RWPE1 (cell line): ENCODE data around the gene PRSS8.

ENCODE experiments used
- CTCF ChIA-PET: fragments of 350-600 bp; sonication (Branson Sonifier 250); formaldehyde crosslinking; extraction: SDS; loops from one replicate; lab custom pipeline; 2021; lab: Yijun Ruan, JAX
- POLR2A ChIA-PET: fragments of 400-600 bp; formaldehyde crosslinking; extraction: SDS; loops from one replicate; lab custom pipeline; 2020; ENCODE audit warnings: antibody characterized with exemption; ENCODE audit not compliant: low non-redundant PET; lab: Yijun Ruan, JAX
- DNase-seq: peaks from one replicate; pipeline ENCODE4 v3.0.0; 2012; ENCODE audit warnings: low spot score
- H3K27ac ChIP-seq: fragments of 450-650 bp; 2 replicates; pipeline ENCODE4 v1.5.1; 2017
- TF ChIP-seq, protein P1 (sequence below): fragments of 450-650 bp; conservative IDR thresholded peaks from 2 replicates; pipeline ENCODE4 v1.5.1; 2017; ENCODE audit warnings: low read depth, mild to moderate bottlenecking

Gene PRSS8

DNA sequence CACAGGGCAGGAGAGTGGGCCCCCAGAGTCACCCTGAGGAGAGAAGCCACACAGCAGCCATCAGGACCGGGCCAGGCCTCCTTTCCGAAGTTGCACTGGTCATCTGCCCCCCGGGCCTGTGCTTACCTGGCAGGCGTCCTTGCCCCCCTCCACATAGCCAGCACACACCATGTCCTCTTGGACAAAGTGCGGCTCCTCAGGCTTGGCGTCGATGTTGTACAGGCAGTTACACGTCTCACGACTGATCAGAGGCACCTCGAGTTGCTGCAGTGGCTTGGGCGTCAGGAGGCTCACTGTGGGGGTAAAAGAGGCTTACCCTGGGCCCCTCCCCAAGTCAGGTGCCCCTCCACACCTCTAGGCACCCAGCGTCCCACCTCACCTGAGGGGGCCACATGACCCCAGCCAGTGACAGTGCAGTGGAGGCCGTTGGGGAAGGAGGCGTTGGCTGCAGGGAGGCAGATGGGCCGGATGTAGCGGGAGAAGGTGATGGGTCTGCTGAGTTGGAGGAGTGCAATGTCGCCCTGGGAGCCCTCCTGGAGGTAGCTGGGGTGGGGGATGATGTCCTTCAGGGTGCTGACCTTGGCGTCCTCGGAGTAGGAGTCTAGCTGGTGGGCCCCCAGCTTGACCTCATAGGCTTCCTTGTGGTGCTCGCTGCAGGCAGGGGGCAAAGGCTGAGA lies 3.1 kb downstream of the PRSS8 start:
- H3K27ac ChIP-seq: peak overlapping the region; percentile 98
- TF ChIP-seq, protein P1, sequence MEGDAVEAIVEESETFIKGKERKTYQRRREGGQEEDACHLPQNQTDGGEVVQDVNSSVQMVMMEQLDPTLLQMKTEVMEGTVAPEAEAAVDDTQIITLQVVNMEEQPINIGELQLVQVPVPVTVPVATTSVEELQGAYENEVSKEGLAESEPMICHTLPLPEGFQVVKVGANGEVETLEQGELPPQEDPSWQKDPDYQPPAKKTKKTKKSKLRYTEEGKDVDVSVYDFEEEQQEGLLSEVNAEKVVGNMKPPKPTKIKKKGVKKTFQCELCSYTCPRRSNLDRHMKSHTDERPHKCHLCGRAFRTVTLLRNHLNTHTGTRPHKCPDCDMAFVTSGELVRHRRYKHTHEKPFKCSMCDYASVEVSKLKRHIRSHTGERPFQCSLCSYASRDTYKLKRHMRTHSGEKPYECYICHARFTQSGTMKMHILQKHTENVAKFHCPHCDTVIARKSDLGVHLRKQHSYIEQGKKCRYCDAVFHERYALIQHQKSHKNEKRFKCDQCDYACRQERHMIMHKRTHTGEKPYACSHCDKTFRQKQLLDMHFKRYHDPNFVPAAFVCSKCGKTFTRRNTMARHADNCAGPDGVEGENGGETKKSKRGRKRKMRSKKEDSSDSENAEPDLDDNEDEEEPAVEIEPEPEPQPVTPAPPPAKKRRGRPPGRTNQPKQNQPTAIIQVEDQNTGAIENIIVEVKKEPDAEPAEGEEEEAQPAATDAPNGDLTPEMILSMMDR: no peak
- ChIA-PET POLR2A (interaction anchor here (1.4 kb wide), 1 partner anchor 15 kb away, joined by 3 read pairs; the partner anchor contains the start of gene KAT8), CTCF (interaction anchor here (0.6 to 2.2 kb wide), 3 partner anchors 10 to 38 kb away, joined by 4 to 11 read pairs (median 4); no protein-coding TSS in a partner anchor)
- no peak for DNase-seq

DNA sequence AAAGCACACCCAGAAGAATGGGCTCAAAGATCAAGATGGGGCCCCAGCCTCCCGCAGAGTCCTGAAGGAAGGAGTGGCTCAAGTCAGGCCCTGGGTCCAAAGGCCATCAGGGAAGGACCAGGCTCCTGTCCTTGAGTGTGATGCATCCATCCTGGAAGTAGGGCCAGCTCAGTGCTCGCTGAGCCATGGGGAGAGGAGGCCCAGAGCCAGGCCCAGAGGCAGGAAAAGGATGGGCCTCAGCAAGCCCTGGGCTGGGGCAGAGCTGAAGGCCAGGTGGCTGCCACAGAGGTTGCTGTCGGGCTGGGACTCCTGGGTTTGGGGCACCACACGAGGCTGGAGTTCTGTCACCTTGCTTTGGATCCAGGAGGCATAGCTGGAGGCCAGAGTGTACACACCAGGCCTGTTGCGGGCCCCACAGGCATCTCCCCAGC lies 3.7 kb downstream of the PRSS8 start:
- peak overlapping the region; percentile 98 for H3K27ac ChIP-seq
- DNase-seq: no peak
- TF ChIP-seq, protein P1: no peak
- CTCF ChIA-PET: interaction anchor here (0.9 kb wide), 1 partner anchor 11 kb away, joined by 4 read pairs; no protein-coding TSS in a partner anchor
- POLR2A ChIA-PET: interaction anchor here (1.7 to 2.2 kb wide), 2 partner anchors 10 to 14 kb away, joined by 8 to 15 read pairs; partner anchors contain the start of gene KAT8

DNA sequence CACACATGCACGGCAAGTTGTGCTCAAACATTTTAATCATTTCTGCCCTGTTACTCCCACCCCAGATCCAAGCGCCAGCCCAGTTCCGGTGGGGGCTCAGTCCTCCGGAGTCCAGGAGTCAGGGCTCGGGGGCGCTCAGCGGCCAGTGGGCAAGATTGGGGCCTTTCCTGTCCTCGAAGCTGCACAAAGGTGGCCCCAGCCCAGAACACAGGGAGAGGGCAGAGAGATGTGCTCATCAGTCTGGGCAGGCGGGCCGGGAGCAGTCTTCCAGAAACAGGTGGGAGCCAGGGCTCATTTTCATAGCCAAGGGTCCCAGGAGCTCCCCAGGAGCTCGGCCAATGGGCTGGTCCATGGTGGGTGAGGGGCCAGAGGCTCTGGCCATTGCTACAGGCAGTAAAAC lies 4.1 kb downstream of the PRSS8 start:
- ChIA-PET POLR2A (interaction anchor here (0.6 to 2.2 kb wide), 3 partner anchors 11 to 14 kb away, joined by 5 to 15 read pairs (median 8); partner anchors contain the start of gene KAT8), CTCF (interaction anchor here (0.9 kb wide), 1 partner anchor 11 kb away, joined by 4 read pairs; no protein-coding TSS in a partner anchor)
- TF ChIP-seq, protein P1: no peak
- DNase-seq: no peak
- H3K27ac ChIP-seq: peak overlapping the region; percentile 98

DNA sequence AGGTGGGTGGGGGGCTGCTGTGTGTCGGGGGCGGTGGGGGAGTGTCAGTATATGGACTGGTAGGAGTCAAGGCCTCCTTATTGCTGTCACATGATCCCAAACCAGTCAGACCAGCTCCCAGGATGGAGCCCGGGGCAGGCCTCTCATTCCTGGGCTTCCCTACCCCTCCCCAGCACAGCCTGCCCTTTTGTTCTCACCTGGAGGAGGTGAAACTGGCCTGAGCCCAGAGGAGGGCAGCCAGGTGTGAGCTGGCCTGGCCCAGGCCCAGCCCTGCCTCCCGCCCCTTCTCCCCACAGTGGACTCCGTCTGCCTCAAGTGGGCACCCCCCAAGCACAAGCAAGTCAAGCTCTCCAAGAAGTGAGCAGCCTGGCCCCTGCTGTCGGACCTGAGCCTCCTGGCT lies 4.6 kb downstream of the PRSS8 start:
- ChIA-PET CTCF (no interaction called here), POLR2A (interaction anchor here (0.6 to 2.2 kb wide), 4 partner anchors 11 to 155 kb away, joined by 4 to 15 read pairs (median 6); partner anchors contain the start of gene KAT8)
- TF ChIP-seq, protein P1: no peak
- DNase-seq: peak; percentile 85
- H3K27ac ChIP-seq: peak overlapping the region; percentile 98

DNA sequence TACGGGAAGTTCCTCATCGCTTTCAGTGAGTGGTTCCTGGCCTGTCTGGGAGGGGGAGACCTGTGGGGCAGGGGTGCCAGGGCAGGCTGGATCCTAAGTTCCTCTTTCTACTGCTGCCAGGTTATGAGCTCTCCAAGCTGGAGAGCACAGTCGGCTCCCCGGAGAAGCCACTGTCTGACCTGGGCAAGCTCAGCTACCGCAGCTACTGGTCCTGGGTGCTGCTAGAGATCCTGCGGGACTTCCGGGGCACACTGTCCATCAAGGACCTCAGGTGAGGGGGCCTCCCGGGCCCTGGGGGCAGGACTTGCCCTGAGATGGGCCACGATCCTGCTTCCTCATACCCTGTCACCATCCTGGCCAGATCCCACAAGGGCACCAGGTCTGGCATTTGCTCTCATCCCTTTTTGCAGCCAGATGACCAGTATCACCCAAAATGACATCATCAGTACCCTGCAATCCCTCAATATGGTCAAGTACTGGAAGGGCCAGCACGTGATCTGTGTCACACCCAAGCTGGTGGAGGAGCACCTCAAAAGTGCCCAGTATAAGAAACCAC lies 5.1 kb downstream of the PRSS8 start:
- POLR2A ChIA-PET: interaction anchor here (0.6 to 2.2 kb wide), 3 partner anchors 12 to 154 kb away, joined by 4 to 15 read pairs (median 8); partner anchors contain the start of gene KAT8
- CTCF ChIA-PET: no interaction called here
- peak overlapping the region; percentile 98 for H3K27ac ChIP-seq
- TF ChIP-seq, protein P1: no peak
- no peak for DNase-seq

GRCh38 chr16:31129568-31130335 lies 5.8 kb downstream of the PRSS8 start:
- H3K27ac ChIP-seq: peak overlapping the region; percentile 98
- CTCF ChIA-PET: no interaction called here
- POLR2A ChIA-PET: interaction anchor here (1.5 to 2.2 kb wide), 2 partner anchors 12 kb away, joined by 5 to 15 read pairs; partner anchors contain the start of gene KAT8
- TF ChIP-seq, protein P1: no peak
- no peak for DNase-seq
